ENCODE measurements around the gene YWHAQ. TPM values are rescaled to one million over a fixed set of nuclear protein-coding genes. Genes with fewer than 3 reads are reported as not detected.

YWHAQ gene
- total RNA-seq, 6 experiments from 2014 or later = 70.4 to 105 (median 84.2) TPM

- ATAC-seq (no peak), DNase-seq (no peak)
- no peak for TF ChIP-seq POLR2A (IDR thresholded peaks at IDR 0.05)
- TF ChIP-seq CTCF (IDR thresholded peaks at IDR 0.05) = no peak
- Histone ChIP-seq H3K27ac (no peak overlapping the region), H3K27me3 (no peaks in the 10 kb centered on the region), H3K9me3 (no peaks in the 10 kb centered on the region), H3K4me3 (no peak overlapping the region), H3K4me1 (no peaks in the 10 kb centered on the region), H3K36me3 (no peaks in the 10 kb centered on the region)
- 71% methylated on average over 3 of the region's 7 CpGs for WGBS (ENCODE audit: insufficient coverage, low coverage, low lambda C conversion rate, missing lambda C conversion rate)
- intact Hi-C loops (cut with DNase I) = no loop called here
These were observed 32.4 kb upstream of the YWHAQ start for GRCh38 chr2:9663008-9663879.

- ATAC-seq (no peak), DNase-seq (no peak)
- no peak for TF ChIP-seq CTCF (IDR thresholded peaks at IDR 0.05)
These were observed 30.5 kb upstream of the YWHAQ start for GRCh38 chr2:9661261-9661660.

GRCh38 chr2:9660781-9661180 is 30.0 kb upstream of the YWHAQ start:
- Histone ChIP-seq H3K27me3 (no peaks in the 10 kb centered on the region), H3K4me1 (no peaks in the 10 kb centered on the region), H3K9me3 (no peaks in the 10 kb centered on the region), H3K36me3 (no peaks in the 10 kb centered on the region), H3K4me3 (no peak overlapping the region), H3K27ac (no peak overlapping the region)
- no peak for ATAC-seq
- intact Hi-C loops (cut with DNase I) = no loop called here
- DNase-seq = no peak
- TF ChIP-seq CTCF (IDR thresholded peaks at IDR 0.05) = no peak
- TF ChIP-seq POLR2A (IDR thresholded peaks at IDR 0.05) = no peak
- 83% methylated on average over 7 of the region's 7 CpGs for WGBS (ENCODE audit: insufficient coverage, low coverage, low lambda C conversion rate, missing lambda C conversion rate)

More at GRCh38 chr2:9661261-9661660, 30.5 kb upstream of the YWHAQ start:
- no peaks in the 10 kb centered on the region for H3K9me3 ChIP-seq
- H3K4me1 ChIP-seq = no peaks in the 10 kb centered on the region
- H3K27ac ChIP-seq = no peak overlapping the region
- 89% methylated on average over 1 of the region's 8 CpGs for WGBS (ENCODE audit: insufficient coverage, low coverage, low lambda C conversion rate, missing lambda C conversion rate)
- H3K4me3 ChIP-seq = no peak overlapping the region
- intact Hi-C loops (cut with DNase I) = no loop called here
- no peaks in the 10 kb centered on the region for H3K36me3 ChIP-seq
- H3K27me3 ChIP-seq = no peaks in the 10 kb centered on the region

- intact Hi-C loops (cut with DNase I) = no loop called here
- 76% methylated on average over 4 of the region's 15 CpGs for WGBS (ENCODE audit: insufficient coverage, low coverage, low lambda C conversion rate, missing lambda C conversion rate)
- ATAC-seq = no peak
- Histone ChIP-seq H3K27ac (no peak overlapping the region), H3K36me3 (no peaks in the 10 kb centered on the region), H3K4me3 (no peak overlapping the region), H3K9me3 (no peaks in the 10 kb centered on the region), H3K27me3 (no peaks in the 10 kb centered on the region), H3K4me1 (no peaks in the 10 kb centered on the region)
- TF ChIP-seq POLR2A (IDR thresholded peaks at IDR 0.05) (no peak), CTCF (IDR thresholded peaks at IDR 0.05) (no peak)
- no peak for DNase-seq
These were observed 29.4 kb upstream of the YWHAQ start for GRCh38 chr2:9660154-9660553.
